NCI-H2107 treated with DMSO at 0.1 percent for 48 hours (cell line): ENCODE measurements around the gene C8A.

Experiments used
- DNase-seq: peaks from one replicate; lab custom pipeline; 2025; ENCODE audit not compliant: unreplicated experiment; lab: John Stamatoyannopoulos, UW

C8A gene

GRCh38 chr1:56924116-56924515 is 69.5 kb downstream of the C8A start:
- no peak for DNase-seq

GRCh38 chr1:56925193-56925592 is 70.6 kb downstream of the C8A start:
- no peak for DNase-seq

GRCh38 chr1:56927171-56927570 is 72.6 kb downstream of the C8A start:
- no peak for DNase-seq

GRCh38 chr1:56927986-56928385 is 73.4 kb downstream of the C8A start:
- no peak for DNase-seq

- DNase-seq: no peak
Observed at GRCh38 chr1:56929492-56929891, 74.9 kb downstream of the C8A start.

GRCh38 chr1:56931211-56931610 is 76.6 kb downstream of the C8A start:
- DNase-seq: no peak

- no peak for DNase-seq
Observed at GRCh38 chr1:56931686-56932085, 77.1 kb downstream of the C8A start.

GRCh38 chr1:56933161-56933560 is 78.6 kb downstream of the C8A start:
- DNase-seq: no peak

GRCh38 chr1:56933606-56934005 is 79.0 kb downstream of the C8A start:
- DNase-seq: no peak

- no peak for DNase-seq
Observed at GRCh38 chr1:56934430-56935060, 79.9 kb downstream of the C8A start.

GRCh38 chr1:56938646-56939045 is 84.0 kb downstream of the C8A start:
- DNase-seq: no peak

- DNase-seq: no peak
Observed at GRCh38 chr1:56939209-56939608, 84.6 kb downstream of the C8A start.

- DNase-seq: no peak
Observed at GRCh38 chr1:56940039-56940438, 85.4 kb downstream of the C8A start.

GRCh38 chr1:56948403-56949023 is 93.9 kb downstream of the C8A start:
- DNase-seq: no peak

- DNase-seq: no peak
Observed at GRCh38 chr1:56952501-56952900, 97.9 kb downstream of the C8A start.

- no peak for DNase-seq
Observed at GRCh38 chr1:56953386-56953785, 98.8 kb downstream of the C8A start.

- DNase-seq: no peak
Observed at GRCh38 chr1:56954664-56955063, 100.1 kb downstream of the C8A start.

GRCh38 chr1:56957931-56958330 is 103.3 kb downstream of the C8A start:
- no peak for DNase-seq

GRCh38 chr1:56958526-56958925 is 103.9 kb downstream of the C8A start:
- no peak for DNase-seq

GRCh38 chr1:56961426-56961825 is 106.8 kb downstream of the C8A start:
- DNase-seq: no peak

GRCh38 chr1:56963667-56964066 is 109.1 kb downstream of the C8A start:
- peak; percentile 36 for DNase-seq

- no peak for DNase-seq
Observed at GRCh38 chr1:56964349-56965017, 109.9 kb downstream of the C8A start.

GRCh38 chr1:56965191-56965590 is 110.6 kb downstream of the C8A start:
- no peak for DNase-seq
